Epithelial cell of esophagus (primary cell): ENCODE results near the gene LTBP2.

ENCODE experiments used
- DNase-seq: peaks from one replicate; pipeline ENCODE4 v3.0.0; 2010; ENCODE audit warnings: low read depth
- H3K4me3 ChIP-seq: 2 replicates; pipeline ENCODE4 v1.5.1; 2011; ENCODE audit warnings: mild to moderate bottlenecking, low read length, control low read depth
- TF ChIP-seq, protein P1 (sequence below): IDR thresholded peaks from 2 replicates; pipeline ENCODE4 v1.5.1; 2011; ENCODE audit warnings: low read depth, mild to moderate bottlenecking, low read length, control low read depth, inconsistent platforms; ENCODE audit not compliant: insufficient read depth; ENCODE audit errors: missing control alignments

Gene LTBP2

DNA sequence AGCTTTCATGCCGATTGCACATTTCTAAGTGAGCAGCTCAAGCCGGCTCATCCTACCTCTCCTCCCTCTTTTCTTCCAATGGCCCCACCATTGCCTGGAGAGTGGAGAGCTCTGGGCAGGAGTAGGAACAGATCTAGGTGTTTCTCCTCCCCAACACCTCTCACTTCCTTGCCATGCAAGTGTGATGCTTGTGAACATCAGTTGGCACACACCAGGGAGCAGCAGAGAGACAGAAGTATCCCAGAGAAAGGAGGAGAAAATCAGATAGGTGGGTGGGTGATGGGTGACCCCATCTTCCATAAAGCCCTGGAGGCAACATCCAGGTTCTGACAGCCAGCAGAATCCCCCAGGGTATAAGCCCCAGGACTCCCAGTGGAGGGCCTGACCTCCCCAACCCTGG is 146.7 kb downstream of the LTBP2 start:
- DNase-seq, result no peak
- TF ChIP-seq, protein P1, sequence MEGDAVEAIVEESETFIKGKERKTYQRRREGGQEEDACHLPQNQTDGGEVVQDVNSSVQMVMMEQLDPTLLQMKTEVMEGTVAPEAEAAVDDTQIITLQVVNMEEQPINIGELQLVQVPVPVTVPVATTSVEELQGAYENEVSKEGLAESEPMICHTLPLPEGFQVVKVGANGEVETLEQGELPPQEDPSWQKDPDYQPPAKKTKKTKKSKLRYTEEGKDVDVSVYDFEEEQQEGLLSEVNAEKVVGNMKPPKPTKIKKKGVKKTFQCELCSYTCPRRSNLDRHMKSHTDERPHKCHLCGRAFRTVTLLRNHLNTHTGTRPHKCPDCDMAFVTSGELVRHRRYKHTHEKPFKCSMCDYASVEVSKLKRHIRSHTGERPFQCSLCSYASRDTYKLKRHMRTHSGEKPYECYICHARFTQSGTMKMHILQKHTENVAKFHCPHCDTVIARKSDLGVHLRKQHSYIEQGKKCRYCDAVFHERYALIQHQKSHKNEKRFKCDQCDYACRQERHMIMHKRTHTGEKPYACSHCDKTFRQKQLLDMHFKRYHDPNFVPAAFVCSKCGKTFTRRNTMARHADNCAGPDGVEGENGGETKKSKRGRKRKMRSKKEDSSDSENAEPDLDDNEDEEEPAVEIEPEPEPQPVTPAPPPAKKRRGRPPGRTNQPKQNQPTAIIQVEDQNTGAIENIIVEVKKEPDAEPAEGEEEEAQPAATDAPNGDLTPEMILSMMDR, result no peak
- H3K4me3 ChIP-seq, result no peak overlapping the region

DNA sequence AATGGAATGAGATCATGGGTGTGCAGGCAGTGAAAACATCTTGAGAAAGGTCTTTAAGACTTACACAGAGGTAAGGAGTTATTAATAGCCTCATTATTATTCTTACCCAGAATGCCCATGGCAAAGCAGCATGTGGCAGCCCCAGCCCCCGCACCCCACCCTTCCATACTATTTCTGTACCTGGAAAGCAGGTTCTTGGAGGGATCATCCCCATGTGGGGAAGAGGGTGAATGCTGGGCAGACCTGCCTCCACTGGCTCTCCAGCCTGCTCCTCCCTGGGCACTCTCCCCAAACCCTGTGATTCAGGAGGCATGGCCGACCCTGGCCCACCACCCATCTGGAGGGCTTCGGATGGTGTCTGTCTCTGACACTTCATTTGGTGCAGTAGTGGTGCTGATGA is 147.3 kb downstream of the LTBP2 start:
- TF ChIP-seq, protein P1, result no peak
- DNase-seq, result no peak
- no peak overlapping the region for H3K4me3 ChIP-seq

DNA sequence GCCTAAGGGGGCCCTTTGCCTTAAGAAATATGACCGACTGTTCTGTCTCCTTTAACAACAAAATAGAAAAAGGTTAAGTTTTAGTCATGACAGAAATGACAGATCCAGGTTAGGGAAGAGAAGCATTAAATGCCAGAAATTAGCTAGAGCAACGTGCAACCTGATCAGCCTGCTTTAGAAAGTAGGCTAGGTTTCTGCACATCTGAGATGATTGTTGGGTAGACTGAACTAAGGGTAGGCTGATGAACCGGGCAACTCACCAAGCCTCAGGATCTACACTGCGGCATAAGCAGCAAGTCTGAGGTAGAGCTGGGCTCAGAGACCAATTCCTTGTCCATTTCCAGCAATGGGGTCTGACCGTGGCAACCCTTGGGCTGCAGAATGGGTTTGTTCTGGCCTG is 148.3 kb downstream of the LTBP2 start:
- TF ChIP-seq, protein P1, result no peak
- H3K4me3 ChIP-seq, result no peak overlapping the region
- DNase-seq, result no peak

DNA sequence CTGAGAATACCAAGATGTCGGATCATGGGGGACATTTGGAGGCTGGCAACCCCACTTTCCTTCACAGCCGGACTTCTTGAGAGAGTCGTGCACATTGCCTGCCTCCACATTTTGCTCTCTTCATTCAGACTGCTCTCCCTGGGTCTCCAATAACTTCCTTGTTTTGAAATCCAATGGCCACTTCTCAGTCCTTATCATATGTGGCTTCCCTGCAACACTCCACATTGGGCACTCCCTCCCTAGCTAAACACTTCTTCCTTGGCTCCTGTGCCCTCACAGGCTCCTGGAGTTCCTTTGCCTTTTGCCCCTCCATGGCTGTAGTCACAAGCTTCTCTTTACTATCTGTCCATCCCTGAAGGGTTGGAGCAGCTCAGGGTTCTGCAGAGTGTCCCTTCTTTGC is 149.0 kb downstream of the LTBP2 start:
- TF ChIP-seq, protein P1, result no peak
- H3K4me3 ChIP-seq, result no peak overlapping the region
- DNase-seq, result no peak

DNA sequence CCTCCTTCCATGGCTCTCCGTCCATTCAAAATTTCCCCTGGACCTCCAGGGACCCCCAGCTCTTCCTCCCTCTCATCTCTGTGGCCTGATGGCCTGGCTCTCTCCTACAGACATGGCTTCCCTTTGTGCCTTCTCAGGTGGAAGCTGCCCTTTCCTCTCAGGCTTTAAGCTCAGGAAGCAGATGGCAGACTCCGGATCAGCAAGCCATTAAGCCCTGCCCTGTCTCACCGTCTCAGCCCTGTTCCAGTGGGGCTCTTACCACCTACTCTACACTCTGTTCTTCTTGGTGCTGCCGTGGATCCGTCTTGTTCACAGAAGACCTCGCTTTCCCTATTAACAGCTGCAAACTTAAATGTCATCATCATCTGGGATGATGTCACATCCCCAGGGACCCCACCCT is 152.1 kb downstream of the LTBP2 start:
- no peak overlapping the region for H3K4me3 ChIP-seq
- TF ChIP-seq, protein P1, result no peak

DNA sequence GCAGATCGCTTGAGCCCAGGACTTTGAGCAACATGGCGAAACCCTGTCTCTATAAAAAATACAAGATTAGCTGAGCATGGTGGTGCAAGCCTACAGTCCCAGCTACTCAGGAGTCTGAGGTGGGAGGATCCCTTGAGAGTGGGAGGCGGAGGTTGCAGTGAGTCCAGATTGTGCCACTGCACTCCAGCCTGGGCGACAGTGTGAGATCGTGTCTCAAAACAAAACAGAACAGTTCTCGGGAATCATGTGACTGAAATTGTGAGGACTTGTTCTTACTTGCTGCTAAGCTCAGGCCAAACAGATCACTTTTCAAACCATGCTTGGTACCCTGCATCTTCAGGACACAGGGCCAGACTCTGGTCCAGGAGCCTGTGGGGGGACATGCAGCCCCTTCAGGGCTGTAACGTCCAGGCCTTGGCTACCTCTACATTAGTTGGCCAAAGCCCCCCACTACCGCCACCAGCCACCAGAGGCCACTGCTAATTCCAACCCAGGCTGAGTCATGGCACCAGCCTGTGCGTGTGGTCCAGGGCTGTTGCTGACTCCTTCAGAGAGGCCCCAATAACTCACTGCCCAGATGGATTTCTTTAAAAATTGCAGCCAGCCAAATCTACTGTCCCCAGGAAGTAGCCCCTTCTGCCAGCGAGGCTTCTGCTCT is 152.6 kb downstream of the LTBP2 start:
- peak; percentile 67 for DNase-seq
- TF ChIP-seq, protein P1, result peak; percentile 74
- no peak overlapping the region for H3K4me3 ChIP-seq

More for the DNA sequence above, 152.1 kb downstream of the LTBP2 start:
- no peak for DNase-seq

DNA sequence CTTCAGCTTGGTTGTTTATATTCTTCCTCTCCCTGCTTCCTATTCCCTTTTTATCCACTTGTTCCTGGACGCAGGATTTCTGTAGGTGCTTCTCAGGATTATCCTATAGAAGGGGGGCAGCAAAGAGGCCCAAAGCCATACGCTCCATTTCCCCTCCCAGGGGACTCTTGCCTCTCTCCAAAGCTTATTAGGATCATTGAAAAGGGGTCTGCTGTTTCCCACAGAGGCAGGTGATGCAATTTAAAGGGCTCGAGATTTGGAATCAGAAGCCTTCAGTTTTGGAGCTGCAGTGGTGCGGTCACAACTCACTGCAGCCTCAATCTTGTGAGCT is 154.5 kb downstream of the LTBP2 start:
- no peak for DNase-seq
- H3K4me3 ChIP-seq, result no peak overlapping the region
- TF ChIP-seq, protein P1, result no peak
